Measurements from ENCODE around the gene PRIMPOL. TPM values are rescaled to one million over a fixed set of nuclear protein-coding genes. Genes with fewer than 3 reads are reported as not detected.

The PRIMPOL gene
- total and polyA plus RNA-seq, 9 of the 15 experiments (the other 6 are each of a cell fraction or from before 2014, with no cell fraction given) = 11.0 to 32.0 (median 16.1) TPM

- no peak overlapping the region for H3K9ac ChIP-seq (ENCODE audit: insufficient read depth in 1 of 2, low read depth in 2 of 2, low read length in 2 of 2)
- DNase-seq (ENCODE audit: extremely low read depth in 1 of 4, low spot score in 3 of 4) (no peak), ATAC-seq (no peak), FAIRE-seq (no peak)
- H3K36me3 ChIP-seq (ENCODE audit: control insufficient read depth, insufficient read depth, low read length) = peaks cover 64% of the 10 kb centered on the region
- no peaks in the 10 kb centered on the region for H3K4me1 ChIP-seq (replicated peaks in 1 of 2; ENCODE audit: control insufficient read depth in 2 of 2, insufficient read depth in 2 of 2, low read length in 2 of 2)
- intact Hi-C loops (cut with micrococcal nuclease) (loop anchor here (10.0 kb wide), 1 partner anchor 364 kb away; no protein-coding TSS in a partner anchor), in situ Hi-C loops (cut with MboI) (no loop called here)
- ChIA-PET CTCF (ENCODE audit: low intra/inter-chr PET ratio) (no interaction called here), POLR2A (no interaction called here)
- 69% methylated on average over 3 of the region's 3 CpGs for WGBS (ENCODE audit: insufficient coverage, low coverage, missing lambda C conversion rate)
- H4K20me1 ChIP-seq (replicated peaks; ENCODE audit: control insufficient read depth, insufficient read depth, low read length) = no peaks in the 10 kb centered on the region
- H3K4me3 ChIP-seq = no peak overlapping the region
- no peaks in the 10 kb centered on the region for H3K27me3 ChIP-seq (ENCODE audit: control insufficient read depth in 2 of 2, insufficient read depth in 2 of 2, low read length in 2 of 2)
- H3K79me2 ChIP-seq (ENCODE audit: control insufficient read depth, insufficient read depth, low read length) = peaks cover 46% of the 10 kb centered on the region
- TF ChIP-seq ZFP30 (CRISPR knock-in tag; IDR thresholded peaks at IDR 0.05; ENCODE audit: borderline replicate concordance) (no peak), ZKSCAN3 (CRISPR knock-in tag; IDR thresholded peaks at IDR 0.05) (no peak), ELF1 (tag; IDR thresholded peaks at IDR 0.05) (no peak), EHMT2 (IDR thresholded peaks at IDR 0.05) (no peak), PHF8 (IDR thresholded peaks at IDR 0.05; ENCODE audit: borderline replicate concordance, low read length) (no peak), TAL1 (IDR thresholded peaks at IDR 0.05) (no peak), ZBTB5 (IDR thresholded peaks at IDR 0.05) (no peak), ZNF592 (IDR thresholded peaks at IDR 0.05) (no peak), ZNF696 (CRISPR knock-in tag; conservative IDR thresholded peaks at IDR 0.05) (no peak), TCF7L2 (IDR thresholded peaks at IDR 0.05; ENCODE audit: low read depth, low read length) (no peak), DLX4 (CRISPR knock-in tag; IDR thresholded peaks at IDR 0.05) (no peak)
- TF ChIP-seq, protein P1, sequence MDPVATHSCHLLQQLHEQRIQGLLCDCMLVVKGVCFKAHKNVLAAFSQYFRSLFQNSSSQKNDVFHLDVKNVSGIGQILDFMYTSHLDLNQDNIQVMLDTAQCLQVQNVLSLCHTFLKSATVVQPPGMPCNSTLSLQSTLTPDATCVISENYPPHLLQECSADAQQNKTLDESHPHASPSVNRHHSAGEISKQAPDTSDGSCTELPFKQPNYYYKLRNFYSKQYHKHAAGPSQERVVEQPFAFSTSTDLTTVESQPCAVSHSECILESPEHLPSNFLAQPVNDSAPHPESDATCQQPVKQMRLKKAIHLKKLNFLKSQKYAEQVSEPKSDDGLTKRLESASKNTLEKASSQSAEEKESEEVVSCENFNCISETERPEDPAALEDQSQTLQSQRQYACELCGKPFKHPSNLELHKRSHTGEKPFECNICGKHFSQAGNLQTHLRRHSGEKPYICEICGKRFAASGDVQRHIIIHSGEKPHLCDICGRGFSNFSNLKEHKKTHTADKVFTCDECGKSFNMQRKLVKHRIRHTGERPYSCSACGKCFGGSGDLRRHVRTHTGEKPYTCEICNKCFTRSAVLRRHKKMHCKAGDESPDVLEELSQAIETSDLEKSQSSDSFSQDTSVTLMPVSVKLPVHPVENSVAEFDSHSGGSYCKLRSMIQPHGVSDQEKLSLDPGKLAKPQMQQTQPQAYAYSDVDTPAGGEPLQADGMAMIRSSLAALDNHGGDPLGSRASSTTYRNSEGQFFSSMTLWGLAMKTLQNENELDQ (CRISPR knock-in tag; IDR thresholded peaks at IDR 0.05; ENCODE audit: borderline replicate concordance) = no peak
- TF ChIP-seq, protein P2, sequence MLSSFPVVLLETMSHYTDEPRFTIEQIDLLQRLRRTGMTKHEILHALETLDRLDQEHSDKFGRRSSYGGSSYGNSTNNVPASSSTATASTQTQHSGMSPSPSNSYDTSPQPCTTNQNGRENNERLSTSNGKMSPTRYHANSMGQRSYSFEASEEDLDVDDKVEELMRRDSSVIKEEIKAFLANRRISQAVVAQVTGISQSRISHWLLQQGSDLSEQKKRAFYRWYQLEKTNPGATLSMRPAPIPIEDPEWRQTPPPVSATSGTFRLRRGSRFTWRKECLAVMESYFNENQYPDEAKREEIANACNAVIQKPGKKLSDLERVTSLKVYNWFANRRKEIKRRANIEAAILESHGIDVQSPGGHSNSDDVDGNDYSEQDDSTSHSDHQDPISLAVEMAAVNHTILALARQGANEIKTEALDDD (IDR thresholded peaks at IDR 0.05) = no peak
- no peak overlapping the region for H2AFZ ChIP-seq (ENCODE audit: low read depth, low read length)
- no peaks in the 10 kb centered on the region for H3K9me1 ChIP-seq (ENCODE audit: control insufficient read depth, insufficient read depth, low read length)
- no peak overlapping the region for H3K27ac ChIP-seq (ENCODE audit: extremely low read depth, low read depth, low read length)
- no peak overlapping the region for H3K4me2 ChIP-seq (ENCODE audit: insufficient read depth, low read length)
- no peaks in the 10 kb centered on the region for H3K9me3 ChIP-seq (replicated peaks; ENCODE audit: control insufficient read depth, insufficient read depth, low read depth, low read length)
- BruUV-seq (replicated peaks) = no TSS peak
These were observed 8.5 kb upstream of the PRIMPOL start for GRCh38 chr4:184641022-184641421.

All from K562 (cell line).